Pons (tissue), 1 donor: Measurements from ENCODE around the gene PRUNE2.

ENCODE experiments used
- DNase-seq: peaks from one replicate; pipeline ENCODE4 v3.0.0-alpha.2; 2016; ENCODE audit warnings: low spot score

The PRUNE2 gene

GRCh38 chr9:76655971-76656370, 249.9 kb downstream of the PRUNE2 start:
- no peak for DNase-seq

DNA sequence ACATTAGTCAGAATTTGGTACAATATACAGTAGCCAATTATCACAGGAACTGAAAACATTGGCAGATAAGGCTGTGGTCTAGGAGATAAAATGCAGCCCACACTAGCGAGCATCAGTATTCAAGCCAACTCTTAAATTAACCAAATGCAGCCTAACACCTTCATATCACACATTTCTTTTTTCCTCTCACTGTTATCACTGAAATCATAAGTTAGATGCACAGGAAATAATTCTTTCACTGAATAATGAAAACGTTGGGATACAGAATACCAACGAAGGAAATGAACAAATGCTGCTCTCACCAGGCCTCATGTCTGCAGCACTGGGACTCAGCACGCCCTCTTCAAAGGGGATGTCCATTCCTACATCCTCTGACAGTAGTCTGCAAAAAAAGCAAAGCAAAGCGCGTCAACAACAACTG, 250.8 kb downstream of the PRUNE2 start:
- DNase-seq = no peak

DNA sequence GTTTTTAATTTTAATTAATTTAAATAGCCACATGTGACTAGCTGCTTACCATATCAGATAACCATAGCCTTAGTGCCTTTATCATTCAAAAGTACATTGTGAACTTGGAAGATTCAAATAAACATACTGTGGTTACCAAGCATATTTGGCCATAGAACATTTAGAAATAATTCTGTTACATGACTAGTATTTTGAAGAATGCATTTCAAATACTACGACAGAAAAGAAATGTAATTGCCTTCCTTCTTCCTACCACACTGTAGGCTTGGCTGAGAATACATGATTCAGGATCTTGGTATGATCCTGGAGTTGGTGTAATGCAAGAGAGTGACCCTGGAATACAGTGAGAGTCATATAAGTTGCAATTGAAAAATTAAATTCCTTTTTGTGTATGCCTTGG, 251.3 kb downstream of the PRUNE2 start:
- DNase-seq = no peak

GRCh38 chr9:76654051-76654461, 251.9 kb downstream of the PRUNE2 start:
- no peak for DNase-seq

DNA sequence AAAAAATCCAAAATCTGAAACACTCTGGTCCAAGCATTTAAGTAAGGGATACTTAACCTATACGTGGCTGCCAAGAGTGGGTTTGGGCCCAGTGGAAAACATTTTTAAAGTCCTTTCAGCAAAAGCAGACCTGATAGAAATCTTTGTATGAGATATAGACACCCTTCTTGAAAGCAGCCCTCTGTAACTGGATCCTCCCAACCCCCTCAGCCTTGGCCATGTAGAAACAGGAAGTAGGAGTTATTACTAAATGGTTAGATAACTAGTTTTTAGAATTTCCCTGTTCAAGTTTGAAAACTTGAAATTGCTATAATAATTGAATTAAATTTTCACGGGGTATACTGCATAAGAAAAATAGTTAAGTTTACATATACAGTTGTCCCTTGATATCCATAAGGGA, 253.0 kb downstream of the PRUNE2 start:
- no peak for DNase-seq

DNA sequence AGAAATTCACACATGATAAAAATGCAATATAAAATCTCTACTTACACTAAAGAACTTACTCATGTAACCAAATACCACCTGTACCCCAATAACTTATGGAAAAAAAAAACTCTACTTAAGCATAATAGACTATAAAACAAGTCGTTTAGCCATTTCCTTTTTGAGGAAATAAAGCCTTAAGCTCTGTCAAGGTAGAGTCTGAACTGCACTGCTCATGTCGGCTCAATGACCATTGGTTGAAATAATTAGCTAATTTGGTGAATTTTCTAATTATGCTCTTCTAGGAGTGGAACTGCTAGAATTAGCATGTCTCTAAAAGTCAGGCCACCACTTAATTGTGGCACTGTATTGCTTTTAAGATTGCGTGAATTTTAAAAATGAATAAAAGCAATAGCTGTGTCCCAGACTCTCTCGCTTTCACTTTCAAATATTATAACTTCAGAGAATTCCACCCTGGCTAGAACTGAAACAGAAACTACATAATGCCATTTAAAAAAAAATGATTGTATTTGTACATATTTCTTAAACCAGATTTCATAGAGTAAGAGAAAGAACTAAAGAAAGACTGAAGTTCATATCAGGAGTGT, 254.7 kb downstream of the PRUNE2 start:
- DNase-seq = no peak

DNA sequence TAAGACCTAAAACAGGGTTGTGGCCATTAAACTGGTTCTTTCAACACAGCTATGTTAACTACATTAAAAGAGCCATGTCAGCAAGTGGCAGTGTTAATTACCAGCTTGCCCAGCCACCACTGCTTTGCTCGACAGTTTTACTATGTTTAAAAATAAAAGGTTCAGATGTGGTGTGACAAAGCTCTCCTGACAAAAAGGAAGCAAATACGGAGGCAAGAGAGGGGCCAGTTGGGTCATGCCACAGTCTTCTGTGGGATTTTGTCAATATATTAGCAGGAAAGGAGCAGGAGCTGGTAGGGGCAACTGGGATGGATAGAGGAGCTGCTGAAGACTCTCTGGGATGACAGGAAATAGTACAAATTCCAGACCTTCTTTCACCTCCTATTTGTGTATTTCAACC, 255.2 kb downstream of the PRUNE2 start:
- no peak for DNase-seq

- DNase-seq = no peak
Observed at GRCh38 chr9:76649894-76650293, 256.0 kb downstream of the PRUNE2 start.

GRCh38 chr9:76646249-76646648, 259.7 kb downstream of the PRUNE2 start:
- no peak for DNase-seq

- no peak for DNase-seq
Observed at GRCh38 chr9:76644647-76645250, 261.2 kb downstream of the PRUNE2 start.

GRCh38 chr9:76644171-76644570, 261.7 kb downstream of the PRUNE2 start:
- no peak for DNase-seq

GRCh38 chr9:76643399-76644117, 262.4 kb downstream of the PRUNE2 start:
- peak; percentile 32 for DNase-seq

- no peak for DNase-seq
Observed at GRCh38 chr9:76642701-76643209, 263.2 kb downstream of the PRUNE2 start.

DNA sequence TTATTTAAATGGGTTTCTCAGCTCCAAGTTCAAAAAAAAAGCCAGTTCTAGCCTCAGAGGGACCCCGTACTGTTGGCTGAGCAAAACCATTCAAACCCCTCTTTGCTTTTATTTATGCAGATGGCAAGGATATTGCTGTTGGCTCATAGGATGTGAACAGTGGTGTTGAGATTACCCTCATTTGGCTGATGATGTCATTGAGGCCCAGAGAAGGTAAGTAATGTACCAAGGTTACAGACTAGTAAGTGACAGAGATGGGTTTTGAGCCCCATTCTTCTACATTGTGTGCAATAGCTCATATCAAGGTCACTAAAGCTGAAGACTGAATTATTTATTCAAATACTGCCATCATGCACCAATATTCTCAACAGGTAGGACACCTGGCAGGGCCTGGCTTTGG, 263.8 kb downstream of the PRUNE2 start:
- no peak for DNase-seq

DNA sequence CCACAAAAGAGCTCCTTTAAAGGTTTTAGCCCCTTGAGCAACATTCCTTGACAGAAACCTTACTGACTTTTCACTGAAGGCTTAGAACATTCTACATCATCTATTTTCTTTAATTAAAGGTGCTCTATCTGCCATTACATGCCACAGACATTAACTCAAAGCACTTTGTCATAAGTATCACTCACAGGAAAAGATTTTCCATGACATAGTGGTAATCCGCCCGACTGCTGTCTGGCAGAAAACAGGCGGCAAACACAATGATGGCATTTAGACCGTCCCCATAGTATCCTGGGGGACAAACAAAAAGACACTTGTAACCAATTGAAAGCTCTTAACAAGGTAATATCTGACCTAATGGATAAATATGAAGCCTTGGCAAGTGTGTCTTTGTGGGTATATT, 267.9 kb downstream of the PRUNE2 start:
- no peak for DNase-seq

- no peak for DNase-seq
Observed at GRCh38 chr9:76637416-76637815, 268.5 kb downstream of the PRUNE2 start.

- DNase-seq = no peak
Observed at GRCh38 chr9:76634356-76635054, 271.4 kb downstream of the PRUNE2 start.

- no peak for DNase-seq
Observed at GRCh38 chr9:76630916-76631315, 275.0 kb downstream of the PRUNE2 start.

DNA sequence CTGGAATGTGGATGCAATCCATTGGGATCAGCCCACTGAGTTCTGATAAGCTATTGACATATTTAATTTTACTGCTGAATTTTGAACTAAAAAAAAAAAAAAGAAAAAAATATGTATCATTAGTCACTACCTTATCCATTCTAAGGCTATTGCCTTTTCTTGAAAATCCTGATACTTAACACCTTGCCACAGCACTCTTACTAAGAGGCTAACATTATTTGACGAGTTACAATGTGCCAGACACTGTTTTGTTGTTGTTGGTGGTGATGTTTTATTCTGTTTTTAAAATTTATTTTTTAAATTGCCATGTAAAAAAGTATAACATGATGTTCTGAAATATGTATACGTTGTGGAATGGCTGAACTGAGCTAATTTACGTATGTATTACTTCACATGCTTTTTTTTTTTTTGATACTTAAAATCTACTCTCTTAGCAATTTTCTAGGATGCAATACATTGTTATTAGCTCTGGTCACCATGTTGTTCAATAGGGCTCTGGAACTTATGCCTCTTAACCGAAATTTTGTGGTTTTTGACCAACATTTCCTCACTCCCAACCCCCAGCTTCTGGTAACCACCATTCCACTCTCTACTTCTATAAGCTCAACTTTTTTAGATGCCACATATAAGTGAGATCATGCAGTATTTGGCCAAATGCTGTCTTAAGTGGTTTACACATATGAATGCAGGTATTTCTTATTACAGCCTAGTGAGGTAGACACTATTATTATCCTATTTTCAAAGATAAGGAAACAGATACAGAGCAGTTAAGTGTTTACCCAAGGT, 276.5 kb downstream of the PRUNE2 start:
- DNase-seq = no peak

- DNase-seq = no peak
Observed at GRCh38 chr9:76628155-76628554, 277.8 kb downstream of the PRUNE2 start.

GRCh38 chr9:76626980-76627379, 278.9 kb downstream of the PRUNE2 start:
- no peak for DNase-seq

DNA sequence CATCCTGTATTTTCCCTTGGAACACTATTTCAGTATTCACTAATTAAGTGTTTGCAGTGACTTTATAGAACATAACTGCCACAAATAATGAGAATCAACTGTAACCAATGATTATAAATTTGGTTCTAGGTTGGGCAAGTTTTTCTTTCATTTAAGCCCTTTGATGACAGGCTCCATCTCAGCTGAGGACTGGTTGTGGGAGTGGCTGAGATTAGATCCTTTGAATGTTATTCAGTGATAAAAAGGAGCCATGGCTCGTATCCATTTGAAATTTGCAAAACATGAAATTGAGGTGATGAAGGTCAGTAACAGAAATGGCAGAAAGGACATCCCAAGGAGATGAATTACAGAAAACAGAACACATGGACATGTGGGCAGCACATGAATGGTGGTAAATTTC, 279.8 kb downstream of the PRUNE2 start:
- no peak for DNase-seq
